GM12891 (cell line): ENCODE measurements around the gene CACNG3.

ENCODE experiments used
- PAX5 ChIP-seq: IDR thresholded peaks from 2 replicates; pipeline ENCODE4 v1.6.1; 2011; ENCODE audit warnings: low read length, moderate library complexity, mild to moderate bottlenecking; ENCODE audit not compliant: insufficient read depth, severe bottlenecking
- POLR2A ChIP-seq: IDR thresholded peaks from 2 replicates; pipeline ENCODE4 v1.6.1; 2011; ENCODE audit warnings: low read depth, low read length, control low read depth
- POLR2AphosphoS5 ChIP-seq: IDR thresholded peaks from 2 replicates; pipeline ENCODE4 v1.6.1; 2011; ENCODE audit warnings: low read depth, low read length, control low read depth
- POU2F2 ChIP-seq: IDR thresholded peaks from 2 replicates; pipeline ENCODE4 v1.6.1; 2011; ENCODE audit warnings: low read depth, mild to moderate bottlenecking, control low read depth, low read length, moderate library complexity
- SPI1 ChIP-seq: IDR thresholded peaks from 2 replicates; pipeline ENCODE4 v1.6.1; 2011; ENCODE audit warnings: low read depth, low read length, control low read depth
- TAF1 ChIP-seq: IDR thresholded peaks from 2 replicates; pipeline ENCODE4 v1.6.1; 2011; ENCODE audit warnings: low read depth, low read length, control low read depth

GRCh38 chr16:24378999-24379398, 122.9 kb downstream of the CACNG3 start:
- TF ChIP-seq POLR2A (no peak), POLR2AphosphoS5 (no peak), PAX5 (no peak), TAF1 (no peak), SPI1 (no peak), POU2F2 (no peak)
